Vagina (tissue), 2 donors: ENCODE results near the gene MRGPRD.

Source experiments
- POLR2AphosphoS5 ChIP-seq, 2 donors: sonication (generic); formaldehyde crosslinking; IDR thresholded peaks; one replicate each; pipeline ENCODE4 v1.9.0; 2017; ENCODE audit warnings: antibody characterized with exemption in 2 of 2, mild to moderate bottlenecking in 2 of 2, low read depth in 1 of 2; ENCODE audit not compliant: insufficient read depth in 1 of 2
- TF ChIP-seq, protein P1 (sequence below), 3 experiments: fragments of 450-650 bp in 2 of 3; fragments of 200-600 bp in 1 of 3; sonication (generic) in 1 of 3; IDR thresholded peaks; one replicate each; pipeline ENCODE4 v1.5.1; 2017 to 2019; ENCODE audit warnings: antibody characterized with exemption in 3 of 3, mild to moderate bottlenecking in 2 of 3, moderate library complexity in 2 of 3

DNA sequence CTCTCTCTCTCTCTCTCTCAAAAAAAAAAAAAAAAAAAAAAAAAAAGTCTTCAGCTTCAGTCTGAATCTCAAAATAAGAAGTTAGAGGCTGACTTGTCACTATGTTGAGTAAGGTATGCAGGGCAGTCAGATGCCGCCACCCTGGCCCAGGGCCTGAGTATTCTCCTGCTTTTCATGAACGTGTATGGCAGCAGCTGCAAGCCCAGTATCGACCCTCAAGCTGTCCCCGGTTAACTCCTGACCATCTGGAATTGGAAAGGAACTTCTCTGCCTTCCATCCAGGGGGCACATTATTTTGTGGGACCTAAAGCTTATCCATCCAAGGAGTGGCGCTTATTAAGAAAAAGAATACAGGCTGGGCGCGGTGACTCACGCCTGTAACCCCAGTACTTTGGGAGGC, 11.4 kb downstream of the MRGPRD start:
- TF ChIP-seq POLR2AphosphoS5 (IDR thresholded peaks at IDR 0.05; ENCODE audit: insufficient read depth in 1 of 2, low read depth in 1 of 2), result no peak
- TF ChIP-seq, protein P1, sequence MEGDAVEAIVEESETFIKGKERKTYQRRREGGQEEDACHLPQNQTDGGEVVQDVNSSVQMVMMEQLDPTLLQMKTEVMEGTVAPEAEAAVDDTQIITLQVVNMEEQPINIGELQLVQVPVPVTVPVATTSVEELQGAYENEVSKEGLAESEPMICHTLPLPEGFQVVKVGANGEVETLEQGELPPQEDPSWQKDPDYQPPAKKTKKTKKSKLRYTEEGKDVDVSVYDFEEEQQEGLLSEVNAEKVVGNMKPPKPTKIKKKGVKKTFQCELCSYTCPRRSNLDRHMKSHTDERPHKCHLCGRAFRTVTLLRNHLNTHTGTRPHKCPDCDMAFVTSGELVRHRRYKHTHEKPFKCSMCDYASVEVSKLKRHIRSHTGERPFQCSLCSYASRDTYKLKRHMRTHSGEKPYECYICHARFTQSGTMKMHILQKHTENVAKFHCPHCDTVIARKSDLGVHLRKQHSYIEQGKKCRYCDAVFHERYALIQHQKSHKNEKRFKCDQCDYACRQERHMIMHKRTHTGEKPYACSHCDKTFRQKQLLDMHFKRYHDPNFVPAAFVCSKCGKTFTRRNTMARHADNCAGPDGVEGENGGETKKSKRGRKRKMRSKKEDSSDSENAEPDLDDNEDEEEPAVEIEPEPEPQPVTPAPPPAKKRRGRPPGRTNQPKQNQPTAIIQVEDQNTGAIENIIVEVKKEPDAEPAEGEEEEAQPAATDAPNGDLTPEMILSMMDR (IDR thresholded peaks at IDR 0.05), result no peak
